A673 (cell line): ENCODE results near the gene STK10.

Experiments used
- CTCF ChIP-seq: fragments of 300-800, 200-600 bp; sonication (generic); conservative IDR thresholded peaks from 2 replicates; pipeline ENCODE4 v1.5.1; 2017; ENCODE audit warnings: low read depth, mild to moderate bottlenecking, antibody characterized with exemption, low read length, moderate library complexity, mixed read lengths
- EZH2 ChIP-seq: fragments of 200-600 bp; sonication (generic); IDR thresholded peaks from 2 replicates; pipeline ENCODE4 v1.6.1; 2017; ENCODE audit warnings: borderline replicate concordance, low read depth, mild to moderate bottlenecking, mixed read lengths, antibody characterized with exemption, low read length; ENCODE audit not compliant: poor library complexity, severe bottlenecking

- TF ChIP-seq CTCF (no peak), EZH2 (no peak)
Observed at GRCh38 chr5:172131690-172132089, 56.3 kb downstream of the STK10 start.
